Common myeloid progenitor, CD34-positive (primary cell): ENCODE measurements around the gene SPTAN1.

ENCODE experiments used
- CTCF ChIA-PET: fragments of 350-600 bp; sonication (Branson Sonifier 250); formaldehyde crosslinking; loops from one replicate; lab custom pipeline; 2021; ENCODE audit warnings: antibody characterized with exemption; lab: Charles Lee
- POLR2A ChIA-PET: fragments of 350-600 bp; sonication (Branson Sonifier 250); formaldehyde crosslinking; loops from one replicate; lab custom pipeline; 2021; ENCODE audit warnings: antibody characterized with exemption; lab: Charles Lee
- DNase-seq, 3 donors: peaks; one replicate each; pipeline versions ENCODE4 v3.0.0 to v3.0.0-alpha.2; 2013
- H3K27ac ChIP-seq, 2 experiments: 1 replicate in 1 of 2; 2 replicates in 1 of 2; pipeline ENCODE4 v1.7.0; 2013; ENCODE audit warnings: inconsistent platforms in 2 of 2, low read length in 2 of 2, mild to moderate bottlenecking in 2 of 2, low read depth in 1 of 2, moderate library complexity in 1 of 2; ENCODE audit not compliant: severe bottlenecking in 2 of 2, insufficient read depth in 1 of 2, poor library complexity in 1 of 2
- H3K27me3 ChIP-seq, 5 experiments: replicated peaks in 2 of 5; 1 replicate in 3 of 5; 2 replicates in 2 of 5; pipeline versions ENCODE4 v1.6.1 to v1.7.0; 2013; ENCODE audit warnings: low read length in 4 of 5, mild to moderate bottlenecking in 2 of 5, moderate library complexity in 2 of 5, inconsistent platforms in 1 of 5; ENCODE audit not compliant: insufficient read depth in 5 of 5, control insufficient read depth in 4 of 5
- H3K36me3 ChIP-seq, 4 experiments: 1 replicate in 2 of 4; 2 replicates in 2 of 4; pipeline versions ENCODE4 v1.6.1 to v1.7.0; 2013; ENCODE audit warnings: low read length in 3 of 4, control low read depth in 1 of 4, mild to moderate bottlenecking in 1 of 4; ENCODE audit not compliant: control insufficient read depth in 4 of 4, insufficient read depth in 4 of 4
- H3K4me1 ChIP-seq, 4 experiments: 1 replicate in 3 of 4; 2 replicates in 1 of 4; pipeline versions ENCODE4 v1.6.1 to v1.7.1; 2013; ENCODE audit warnings: low read length in 3 of 4, mild to moderate bottlenecking in 3 of 4, control low read depth in 1 of 4, inconsistent platforms in 1 of 4, moderate library complexity in 1 of 4; ENCODE audit not compliant: control insufficient read depth in 4 of 4, insufficient read depth in 4 of 4; ENCODE audit errors: control extremely low read depth in 1 of 4
- H3K4me3 ChIP-seq, 7 experiments: 1 replicate in 4 of 7; 2 replicates in 3 of 7; pipeline versions ENCODE4 v1.5.1 to v1.7.0; 2013; ENCODE audit warnings: mild to moderate bottlenecking in 7 of 7, low read length in 6 of 7, moderate library complexity in 6 of 7, inconsistent platforms in 2 of 7, low read depth in 2 of 7, control low read depth in 1 of 7; ENCODE audit not compliant: insufficient read depth in 4 of 7, control insufficient read depth in 1 of 7; ENCODE audit errors: extremely low read depth in 1 of 7
- H3K9me3 ChIP-seq, 5 experiments: 1 replicate in 4 of 5; 2 replicates in 1 of 5; pipeline versions ENCODE4 v1.6.1 to v1.7.1; 2013; ENCODE audit warnings: low read length in 4 of 5, mild to moderate bottlenecking in 2 of 5, inconsistent platforms in 1 of 5, low read depth in 1 of 5, moderate library complexity in 1 of 5; ENCODE audit not compliant: control insufficient read depth in 4 of 5, insufficient read depth in 2 of 5; ENCODE audit errors: control extremely low read depth in 1 of 5
- WGBS: methylation state at CpG from one replicate; pipeline ENCODE4 v1.1.5; 2013; ENCODE audit not compliant: insufficient coverage; 5-methylcytosine and 5-hydroxymethylcytosine counted together

Gene SPTAN1

GRCh38 chr9:128593856-128594255 lies 41.5 kb downstream of the SPTAN1 start:
- H3K27ac ChIP-seq = no peak overlapping the region
- DNase-seq = no peak
- no peaks in the 10 kb centered on the region for H3K27me3 ChIP-seq
- no peaks in the 10 kb centered on the region for H3K4me1 ChIP-seq
- ChIA-PET POLR2A (interaction anchor here (0.6 kb wide), 1 partner anchor 130 kb away, joined by 4 read pairs; the partner anchor contains the start of gene ZDHHC12), CTCF (no interaction called here)
- WGBS = 93% methylated on average over 6 of the region's 9 CpGs
- H3K4me3 ChIP-seq = no peak overlapping the region
- H3K9me3 ChIP-seq = no peaks in the 10 kb centered on the region
- H3K36me3 ChIP-seq = peaks cover 30 to 75% (median 46%) of the 10 kb centered on the region in 4 experiments

- H3K4me1 ChIP-seq = no peaks in the 10 kb centered on the region
- ChIA-PET CTCF (interaction anchor here (0.9 to 1.2 kb wide), 2 partner anchors 17 to 26 kb away, joined by 3 read pairs; no protein-coding TSS in a partner anchor), POLR2A (no interaction called here)
- DNase-seq = no peak
- H3K9me3 ChIP-seq = no peaks in the 10 kb centered on the region
- no peaks in the 10 kb centered on the region for H3K27me3 ChIP-seq
- no peak overlapping the region for H3K4me3 ChIP-seq
- H3K27ac ChIP-seq = no peak overlapping the region
- peaks cover 31 to 80% (median 46%) of the 10 kb centered on the region in 4 experiments for H3K36me3 ChIP-seq
- 100% methylated on average over 2 of the region's 4 CpGs for WGBS
These were observed 43.1 kb downstream of the SPTAN1 start for GRCh38 chr9:128595471-128595870.

- Histone ChIP-seq H3K4me3 (no peak overlapping the region), H3K9me3 (no peaks in the 10 kb centered on the region), H3K27me3 (no peaks in the 10 kb centered on the region), H3K4me1 (no peaks in the 10 kb centered on the region), H3K36me3 (peaks cover 24 to 61% (median 36%) of the 10 kb centered on the region in 4 experiments), H3K27ac (no peak overlapping the region)
- 100% methylated on average over 3 of the region's 4 CpGs for WGBS
- CTCF ChIA-PET = no interaction called here
- DNase-seq = no peak
- POLR2A ChIA-PET = no interaction called here
These were observed 47.7 kb downstream of the SPTAN1 start for GRCh38 chr9:128600099-128600498.

GRCh38 chr9:128603697-128604096 lies 51.3 kb downstream of the SPTAN1 start:
- CTCF ChIA-PET = interaction anchor here (1.7 kb wide), 1 partner anchor 8 kb away, joined by 5 read pairs; no protein-coding TSS in a partner anchor
- Histone ChIP-seq H3K27ac (no peak overlapping the region), H3K4me3 (no peak overlapping the region), H3K9me3 (no peaks in the 10 kb centered on the region), H3K4me1 (no peaks in the 10 kb centered on the region), H3K27me3 (no peaks in the 10 kb centered on the region), H3K36me3 (peaks cover 18 to 70% (median 48%) of the 10 kb centered on the region in 4 experiments)
- POLR2A ChIA-PET = no interaction called here
- WGBS = 100% methylated on average over 4 of the region's 8 CpGs
- DNase-seq = no peak

- no peaks in the 10 kb centered on the region for H3K27me3 ChIP-seq
- H3K4me1 ChIP-seq = no peaks in the 10 kb centered on the region
- H3K36me3 ChIP-seq = peaks cover 23 to 86% (median 63%) of the 10 kb centered on the region in 4 experiments
- ChIA-PET POLR2A (interaction anchor here (0.6 kb wide), 1 partner anchor 566 kb away, joined by 6 read pairs; no protein-coding TSS in a partner anchor), CTCF (interaction anchor here (1.0 kb wide), 1 partner anchor 335 kb away, joined by 3 read pairs; no protein-coding TSS in a partner anchor)
- H3K4me3 ChIP-seq = no peak overlapping the region
- H3K27ac ChIP-seq = no peak overlapping the region
- H3K9me3 ChIP-seq = no peaks in the 10 kb centered on the region
- DNase-seq = no peak
- WGBS = 95% methylated on average over 16 of the region's 16 CpGs
These were observed 55.4 kb downstream of the SPTAN1 start for GRCh38 chr9:128607642-128608350.

GRCh38 chr9:128610897-128611296 lies 58.5 kb downstream of the SPTAN1 start:
- ChIA-PET POLR2A (no interaction called here), CTCF (interaction anchor here (1.2 to 1.6 kb wide), 2 partner anchors 31 to 80 kb away, joined by 3 to 4 read pairs; no protein-coding TSS in a partner anchor)
- Histone ChIP-seq H3K27me3 (no peaks in the 10 kb centered on the region), H3K4me3 (no peak overlapping the region), H3K4me1 (no peaks in the 10 kb centered on the region), H3K36me3 (peaks cover 31 to 93% (median 63%) of the 10 kb centered on the region in 4 experiments), H3K27ac (no peak overlapping the region), H3K9me3 (no peaks in the 10 kb centered on the region)
- DNase-seq = peak in 1 of 3 donors; percentile 4
- 100% methylated on average over 3 of the region's 3 CpGs for WGBS
